HG02938 (cell line): ENCODE data around the gene MFSD1.

Experiments
- ATAC-seq: cut with Tn5 transposase; IDR thresholded peaks from one replicate; pipeline ENCODE4 v1.9.1; 2021; ENCODE audit warnings: mild to moderate bottlenecking, moderate library complexity; ENCODE audit not compliant: unreplicated experiment

Gene MFSD1

GRCh38 chr3:158864492-158864891 lies 62.6 kb downstream of the MFSD1 start:
- ATAC-seq, result no peak

GRCh38 chr3:158875700-158876099 lies 73.8 kb downstream of the MFSD1 start:
- no peak for ATAC-seq
